NCI-H82 (cell line): Measurements from ENCODE around the gene MBD6.
A peak's percentile ranks its signal among the peaks of the same experiment; 100 is the strongest.
"Not testable (repeated sequence)": the region's sequence is repeated elsewhere in the genome, so short reads cannot be mapped to it uniquely, and the experiment has no call there.

ENCODE experiments used
- DNase-seq: peaks from one replicate; lab custom pipeline; 2025; lab: John Stamatoyannopoulos, UW

MBD6 gene

GRCh38 chr12:57488402-57489156 lies 34.0 kb upstream of the MBD6 start:
- peak; percentile 68 for DNase-seq

- peak; percentile 45 for DNase-seq
These were observed 33.4 kb upstream of the MBD6 start for GRCh38 chr12:57489157-57489641.

- no peak for DNase-seq
These were observed 32.5 kb upstream of the MBD6 start for GRCh38 chr12:57490126-57490525.

- DNase-seq, result peak; percentile 57
These were observed 31.0 kb upstream of the MBD6 start for GRCh38 chr12:57491393-57492280.

GRCh38 chr12:57495051-57495701 lies 27.4 kb upstream of the MBD6 start:
- not testable (repeated sequence) for DNase-seq

GRCh38 chr12:57496822-57497221 lies 25.8 kb upstream of the MBD6 start:
- DNase-seq, result no peak

DNA sequence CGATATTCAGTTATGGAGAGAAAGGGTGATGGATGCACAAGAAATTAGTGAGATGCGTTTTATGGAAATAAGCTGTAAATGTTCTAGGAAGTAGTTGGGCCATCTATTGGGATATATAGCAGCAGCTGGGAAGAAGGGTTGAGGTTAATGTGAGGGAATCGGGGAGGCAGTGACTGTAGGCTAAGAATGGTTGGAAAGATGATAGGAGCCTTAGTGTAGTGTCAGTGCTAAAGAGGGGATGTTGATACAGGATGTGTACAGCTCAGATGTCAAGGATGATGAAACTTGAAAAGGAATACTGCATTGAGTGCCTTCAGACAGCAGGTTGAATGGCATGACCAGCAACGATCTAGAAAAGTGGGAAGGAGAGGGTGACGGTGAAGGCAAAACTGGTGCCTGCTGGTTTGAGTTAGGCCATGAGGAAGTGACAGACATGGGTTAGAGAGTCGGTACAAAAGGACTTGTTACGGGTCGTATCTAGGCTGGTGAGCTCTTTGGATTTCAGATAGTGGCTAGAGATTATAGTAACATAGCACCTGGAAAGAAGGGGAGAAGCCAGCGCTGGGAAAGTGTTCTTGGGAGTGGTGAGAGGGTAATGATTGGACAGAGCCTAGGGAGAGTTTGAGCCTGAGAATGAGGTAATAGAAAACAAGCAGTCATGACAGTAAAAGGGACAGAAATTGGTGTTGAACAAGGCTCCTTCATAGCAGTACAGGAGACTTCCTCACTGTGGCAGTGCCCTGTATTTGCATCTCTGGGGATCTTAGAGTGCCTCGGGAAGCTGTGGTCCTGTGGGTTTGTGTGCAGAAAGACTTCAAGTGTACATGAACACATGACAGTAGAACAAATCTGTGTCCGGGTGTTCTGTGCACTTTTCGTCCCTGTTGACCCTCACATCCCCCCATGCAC lies 25.1 kb upstream of the MBD6 start:
- no peak for DNase-seq

DNA sequence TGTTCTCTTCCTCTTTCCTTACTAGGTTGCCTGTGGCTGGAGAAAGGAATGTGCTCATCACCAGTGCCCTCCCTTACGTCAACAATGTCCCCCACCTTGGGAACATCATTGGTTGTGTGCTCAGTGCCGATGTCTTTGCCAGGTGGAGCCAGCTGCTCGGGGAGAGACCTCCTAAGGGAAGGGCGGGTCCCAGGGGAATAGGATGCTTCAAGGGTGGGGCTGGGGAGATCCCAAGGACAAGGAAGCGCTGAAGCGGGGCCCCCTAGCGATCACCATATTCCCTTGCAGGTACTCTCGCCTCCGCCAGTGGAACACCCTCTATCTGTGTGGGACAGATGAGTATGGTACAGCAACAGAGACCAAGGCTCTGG lies 24.5 kb upstream of the MBD6 start:
- peak; percentile 77 for DNase-seq

- DNase-seq, result no peak
These were observed 24.1 kb upstream of the MBD6 start for GRCh38 chr12:57498571-57498970.

DNA sequence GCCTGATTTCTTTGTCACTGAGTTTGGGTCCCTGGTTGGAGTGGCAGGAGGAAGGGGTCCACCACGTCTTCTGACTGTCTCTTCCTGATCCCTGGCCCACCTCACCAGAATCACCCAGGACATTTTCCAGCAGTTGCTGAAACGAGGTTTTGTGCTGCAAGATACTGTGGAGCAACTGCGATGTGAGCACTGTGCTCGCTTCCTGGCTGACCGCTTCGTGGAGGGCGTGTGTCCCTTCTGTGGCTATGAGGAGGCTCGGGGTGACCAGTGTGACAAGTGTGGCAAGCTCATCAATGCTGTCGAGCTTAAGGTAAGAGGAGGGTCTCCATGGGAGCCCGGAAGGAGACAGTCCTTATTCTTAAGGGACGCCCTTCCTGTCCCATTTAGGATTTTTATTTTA lies 22.4 kb upstream of the MBD6 start:
- DNase-seq, result no peak

- DNase-seq, result not testable (repeated sequence)
These were observed 20.2 kb upstream of the MBD6 start for GRCh38 chr12:57502311-57502969.

- DNase-seq, result not testable (repeated sequence)
These were observed 16.1 kb upstream of the MBD6 start for GRCh38 chr12:57506541-57506940.

GRCh38 chr12:57507796-57508195 lies 14.8 kb upstream of the MBD6 start:
- DNase-seq, result not testable (repeated sequence)

GRCh38 chr12:57511161-57511560 lies 11.5 kb upstream of the MBD6 start:
- DNase-seq, result no peak

DNA sequence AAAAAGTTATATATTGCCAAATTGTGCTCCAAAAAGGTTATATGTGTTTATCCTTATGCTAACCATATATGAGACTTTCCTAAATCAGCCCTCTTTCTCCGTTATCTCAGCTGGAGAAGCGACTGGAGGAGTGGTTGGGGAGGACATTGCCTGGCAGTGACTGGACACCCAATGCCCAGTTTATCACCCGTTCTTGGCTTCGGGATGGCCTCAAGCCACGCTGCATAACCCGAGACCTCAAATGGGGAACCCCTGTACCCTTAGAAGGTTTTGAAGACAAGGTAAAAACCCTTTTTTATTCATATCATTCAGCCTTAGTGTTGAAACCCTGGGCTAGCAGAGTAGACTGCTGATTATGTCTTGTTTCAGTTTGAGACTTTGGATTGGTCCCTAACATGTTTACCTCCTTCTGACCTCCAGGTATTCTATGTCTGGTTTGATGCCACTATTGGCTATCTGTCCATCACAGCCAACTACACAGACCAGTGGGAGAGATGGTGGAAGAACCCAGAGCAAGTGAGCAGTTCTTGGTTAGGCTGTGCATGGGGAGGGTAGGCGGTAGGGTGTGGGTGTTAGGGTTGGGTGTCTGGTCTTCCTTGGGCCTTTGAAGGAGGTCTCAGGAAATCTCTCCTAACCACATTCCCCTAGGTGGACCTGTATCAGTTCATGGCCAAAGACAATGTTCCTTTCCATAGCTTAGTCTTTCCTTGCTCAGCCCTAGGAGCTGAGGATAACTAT lies 10.9 kb upstream of the MBD6 start:
- no peak for DNase-seq

DNA sequence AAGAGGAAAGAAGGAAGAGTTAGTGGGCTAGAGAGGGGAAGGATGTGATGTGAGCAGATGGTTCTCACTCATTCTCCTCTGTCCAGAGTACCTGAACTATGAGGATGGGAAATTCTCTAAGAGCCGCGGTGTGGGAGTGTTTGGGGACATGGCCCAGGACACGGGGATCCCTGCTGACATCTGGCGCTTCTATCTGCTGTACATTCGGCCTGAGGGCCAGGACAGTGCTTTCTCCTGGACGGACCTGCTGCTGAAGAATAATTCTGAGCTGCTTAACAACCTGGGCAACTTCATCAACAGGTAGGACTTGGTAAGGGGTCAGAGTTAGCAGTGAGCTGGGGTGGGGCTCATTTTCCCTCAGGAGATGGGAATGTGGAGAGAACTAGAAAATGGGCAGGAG lies 10.0 kb upstream of the MBD6 start:
- no peak for DNase-seq

GRCh38 chr12:57513266-57513665 lies 9.4 kb upstream of the MBD6 start:
- no peak for DNase-seq

- not testable (repeated sequence) for DNase-seq
These were observed 8.9 kb upstream of the MBD6 start for GRCh38 chr12:57513677-57514076.

DNA sequence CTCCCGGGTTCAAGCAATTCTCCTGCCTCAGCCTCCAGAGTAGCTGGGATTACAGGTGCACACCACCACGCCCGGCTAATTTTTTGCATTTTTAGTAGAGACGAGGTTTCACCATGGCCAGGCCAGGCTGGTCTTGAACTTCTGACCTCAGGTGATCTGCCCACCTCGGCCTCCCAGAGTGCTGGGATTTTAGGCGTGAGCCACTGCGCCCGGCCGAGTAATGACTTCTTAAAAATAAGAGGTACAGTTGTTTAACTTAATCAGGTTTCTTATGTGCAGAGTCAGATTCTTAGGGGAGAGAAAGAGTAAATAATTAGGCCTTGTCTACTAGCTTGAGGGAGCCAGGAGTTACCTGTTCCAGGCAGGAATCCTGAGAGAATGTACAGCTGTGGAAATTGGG lies 8.4 kb upstream of the MBD6 start:
- not testable (repeated sequence) for DNase-seq

DNA sequence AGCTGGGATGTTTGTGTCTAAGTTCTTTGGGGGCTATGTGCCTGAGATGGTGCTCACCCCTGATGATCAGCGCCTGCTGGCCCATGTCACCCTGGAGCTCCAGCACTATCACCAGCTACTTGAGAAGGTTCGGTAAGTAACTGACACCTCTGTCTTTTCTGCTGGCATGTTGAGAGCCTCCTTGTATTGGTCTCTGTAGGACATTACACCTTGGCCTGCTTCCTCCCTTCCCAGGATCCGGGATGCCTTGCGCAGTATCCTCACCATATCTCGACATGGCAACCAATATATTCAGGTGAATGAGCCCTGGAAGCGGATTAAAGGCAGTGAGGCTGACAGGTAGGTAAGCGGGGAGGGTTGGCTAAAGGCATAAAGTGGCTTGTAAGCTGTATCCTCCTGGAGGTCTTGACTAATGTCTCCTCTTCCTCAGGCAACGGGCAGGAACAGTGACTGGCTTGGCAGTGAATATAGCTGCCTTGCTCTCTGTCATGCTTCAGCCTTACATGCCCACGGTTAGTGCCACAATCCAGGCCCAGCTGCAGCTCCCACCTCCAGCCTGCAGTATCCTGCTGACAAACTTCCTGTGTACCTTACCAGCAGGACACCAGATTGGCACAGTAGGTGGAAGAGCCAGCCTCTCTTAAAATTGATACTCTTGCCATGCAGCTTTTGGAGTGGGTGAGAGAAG lies 7.8 kb upstream of the MBD6 start:
- no peak for DNase-seq
